Loucy (cell line): ENCODE data around the gene DOK6.
A peak's percentile ranks its signal among the peaks of the same experiment; 100 is the strongest.

Experiments used
- H2AFZ ChIP-seq: fragments of 200-600 bp; sonication (generic); 2 replicates; pipeline ENCODE4 v1.6.0; 2016; ENCODE audit warnings: antibody characterized with exemption, mild to moderate bottlenecking, low read length, moderate library complexity
- H3F3A ChIP-seq: fragments of 200-600 bp; 2 replicates; pipeline ENCODE4 v1.6.0; 2016; ENCODE audit warnings: antibody characterized with exemption, low read depth, mild to moderate bottlenecking
- H3K27me3 ChIP-seq: fragments of 200-600 bp; sonication (generic); 2 replicates; pipeline ENCODE4 v1.6.1; 2014; ENCODE audit warnings: low read length, mild to moderate bottlenecking; ENCODE audit not compliant: insufficient read depth, poor library complexity, severe bottlenecking
- H3K36me3 ChIP-seq: fragments of 200-600 bp; sonication (generic); 2 replicates; pipeline ENCODE4 v1.6.1; 2016; ENCODE audit warnings: low read length; ENCODE audit not compliant: insufficient read depth
- H3K4me1 ChIP-seq: fragments of 200-600 bp; sonication (generic); 2 replicates; pipeline ENCODE4 v1.5.1; 2014; ENCODE audit warnings: low read length, mild to moderate bottlenecking; ENCODE audit not compliant: insufficient read depth, poor library complexity, severe bottlenecking
- H3K4me2 ChIP-seq: fragments of 200-600 bp; sonication (generic); 2 replicates; pipeline ENCODE4 v1.6.0; 2014; ENCODE audit warnings: antibody characterized with exemption, low read length, low read depth, mild to moderate bottlenecking; ENCODE audit not compliant: poor library complexity, severe bottlenecking
- H3K4me3 ChIP-seq: fragments of 200-600 bp; sonication (generic); 2 replicates; pipeline ENCODE4 v1.5.1; 2014; ENCODE audit warnings: low read length, mild to moderate bottlenecking, mixed read lengths; ENCODE audit not compliant: poor library complexity, severe bottlenecking
- H3K79me2 ChIP-seq: fragments of 200-600 bp; sonication (generic); 2 replicates; pipeline ENCODE4 v1.6.1; 2014; ENCODE audit warnings: low read length; ENCODE audit not compliant: insufficient read depth
- H3K9ac ChIP-seq: fragments of 200-600 bp; sonication (generic); 2 replicates; pipeline ENCODE4 v1.6.0; 2014; ENCODE audit warnings: mild to moderate bottlenecking, low read depth, low read length, moderate library complexity; ENCODE audit not compliant: poor library complexity, severe bottlenecking
- H3K9me2 ChIP-seq: fragments of 200-600 bp; sonication (generic); replicated peaks from 2 replicates; pipeline ENCODE4 v1.6.1; 2016; ENCODE audit warnings: low read depth, low read length, mixed read lengths
- H3K9me3 ChIP-seq: fragments of 200-600 bp; sonication (generic); 2 replicates; pipeline ENCODE4 v1.6.1; 2014; ENCODE audit warnings: mild to moderate bottlenecking, antibody characterized with exemption, low read length, low read depth; ENCODE audit not compliant: insufficient read depth
- H4K20me1 ChIP-seq: fragments of 200-600 bp; sonication (generic); 2 replicates; pipeline ENCODE4 v1.6.0; 2014; ENCODE audit warnings: antibody characterized with exemption, low read length, mild to moderate bottlenecking; ENCODE audit not compliant: insufficient read depth, poor library complexity, severe bottlenecking
- CTCF ChIP-seq: fragments of 200-600 bp; sonication (generic); conservative IDR thresholded peaks from 2 replicates; pipeline ENCODE4 v1.5.1; 2014; ENCODE audit warnings: mild to moderate bottlenecking, antibody characterized with exemption, low read length
- EZH2phosphoT487 ChIP-seq: fragments of 200-600 bp; IDR thresholded peaks from 2 replicates; pipeline ENCODE4 v1.6.1; 2018; ENCODE audit warnings: antibody characterized with exemption, mild to moderate bottlenecking, moderate library complexity, borderline replicate concordance

DOK6 gene

GRCh38 chr18:69843015-69843414 is 442.3 kb downstream of the DOK6 start:
- no peaks in the 10 kb centered on the region for H3K9me3 ChIP-seq

GRCh38 chr18:69844656-69845055 is 444.0 kb downstream of the DOK6 start:
- H3K4me2 ChIP-seq: no peak overlapping the region
- no peaks in the 10 kb centered on the region for H3K4me1 ChIP-seq
- no peaks in the 10 kb centered on the region for H3F3A ChIP-seq
- no peak for TF ChIP-seq EZH2phosphoT487
- H3K4me3 ChIP-seq: no peak overlapping the region
- H3K9ac ChIP-seq: no peak overlapping the region
- H3K9me2 ChIP-seq: no peaks in the 10 kb centered on the region
- H4K20me1 ChIP-seq: no peaks in the 10 kb centered on the region
- no peaks in the 10 kb centered on the region for H3K9me3 ChIP-seq
- no peak overlapping the region for H2AFZ ChIP-seq
- no peaks in the 10 kb centered on the region for H3K36me3 ChIP-seq
- no peaks in the 10 kb centered on the region for H3K27me3 ChIP-seq
- H3K79me2 ChIP-seq: no peaks in the 10 kb centered on the region

More at GRCh38 chr18:69843015-69843414, 442.3 kb downstream of the DOK6 start:
- Histone ChIP-seq H3K27me3 (no peaks in the 10 kb centered on the region), H3K4me2 (no peak overlapping the region), H3K4me3 (no peak overlapping the region), H4K20me1 (no peaks in the 10 kb centered on the region), H3K9me2 (no peaks in the 10 kb centered on the region), H3K4me1 (no peaks in the 10 kb centered on the region), H3F3A (no peaks in the 10 kb centered on the region), H2AFZ (no peak overlapping the region), H3K79me2 (no peaks in the 10 kb centered on the region), H3K36me3 (no peaks in the 10 kb centered on the region), H3K9ac (no peak overlapping the region)
- TF ChIP-seq CTCF: no peak
- no peak for TF ChIP-seq EZH2phosphoT487

GRCh38 chr18:69845593-69846506 is 445.2 kb downstream of the DOK6 start:
- H2AFZ ChIP-seq: no peak overlapping the region; the same call in 1 of the 2 replicates
- no peaks in the 10 kb centered on the region for H3K4me1 ChIP-seq
- no peak overlapping the region for H3K9ac ChIP-seq
- H3K36me3 ChIP-seq: no peaks in the 10 kb centered on the region
- H4K20me1 ChIP-seq: no peaks in the 10 kb centered on the region
- H3F3A ChIP-seq: no peaks in the 10 kb centered on the region
- no peak overlapping the region for H3K4me3 ChIP-seq
- H3K4me2 ChIP-seq: no peak overlapping the region
- no peaks in the 10 kb centered on the region for H3K9me3 ChIP-seq
- TF ChIP-seq CTCF (peak; percentile 55), EZH2phosphoT487 (no peak)
- H3K9me2 ChIP-seq: no peaks in the 10 kb centered on the region
- no peaks in the 10 kb centered on the region for H3K27me3 ChIP-seq
- H3K79me2 ChIP-seq: no peaks in the 10 kb centered on the region
